Gastroesophageal sphincter (tissue), 3 donors: ENCODE results near the gene INKA2.

Source experiments
- POLR2A ChIP-seq, 2 donors: fragments of 450-650 bp; IDR thresholded peaks; one replicate each; pipeline ENCODE4 v1.6.1; 2017; ENCODE audit warnings: antibody characterized with exemption in 2 of 2, mild to moderate bottlenecking in 2 of 2, moderate library complexity in 1 of 2
- TF ChIP-seq, protein P1 (sequence below), 4 experiments: fragments of 200-600 bp in 2 of 4; fragments of 450-650 bp in 2 of 4; sonication (generic) in 1 of 4; IDR thresholded peaks; one replicate each; pipeline ENCODE4 v1.5.1; 2017 to 2019; ENCODE audit warnings: antibody characterized with exemption in 4 of 4, mild to moderate bottlenecking in 2 of 4, moderate library complexity in 2 of 4

DNA sequence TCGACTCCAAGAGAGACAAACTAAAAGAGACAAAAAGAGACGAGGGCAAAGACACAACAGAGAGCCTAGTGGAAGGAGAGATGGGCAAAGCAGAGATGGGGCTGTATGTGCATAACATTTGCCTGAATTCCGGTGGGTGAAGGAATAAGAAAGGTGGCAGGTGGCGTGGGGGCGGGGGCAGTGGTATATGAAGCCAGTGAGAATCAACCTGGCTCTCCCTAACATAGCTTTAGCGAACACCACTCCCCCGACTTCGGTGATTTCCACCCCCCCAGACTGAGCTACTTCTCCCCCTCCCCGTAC lies 1.1 kb downstream of the INKA2 start:
- TF ChIP-seq, protein P1, sequence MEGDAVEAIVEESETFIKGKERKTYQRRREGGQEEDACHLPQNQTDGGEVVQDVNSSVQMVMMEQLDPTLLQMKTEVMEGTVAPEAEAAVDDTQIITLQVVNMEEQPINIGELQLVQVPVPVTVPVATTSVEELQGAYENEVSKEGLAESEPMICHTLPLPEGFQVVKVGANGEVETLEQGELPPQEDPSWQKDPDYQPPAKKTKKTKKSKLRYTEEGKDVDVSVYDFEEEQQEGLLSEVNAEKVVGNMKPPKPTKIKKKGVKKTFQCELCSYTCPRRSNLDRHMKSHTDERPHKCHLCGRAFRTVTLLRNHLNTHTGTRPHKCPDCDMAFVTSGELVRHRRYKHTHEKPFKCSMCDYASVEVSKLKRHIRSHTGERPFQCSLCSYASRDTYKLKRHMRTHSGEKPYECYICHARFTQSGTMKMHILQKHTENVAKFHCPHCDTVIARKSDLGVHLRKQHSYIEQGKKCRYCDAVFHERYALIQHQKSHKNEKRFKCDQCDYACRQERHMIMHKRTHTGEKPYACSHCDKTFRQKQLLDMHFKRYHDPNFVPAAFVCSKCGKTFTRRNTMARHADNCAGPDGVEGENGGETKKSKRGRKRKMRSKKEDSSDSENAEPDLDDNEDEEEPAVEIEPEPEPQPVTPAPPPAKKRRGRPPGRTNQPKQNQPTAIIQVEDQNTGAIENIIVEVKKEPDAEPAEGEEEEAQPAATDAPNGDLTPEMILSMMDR (IDR thresholded peaks at IDR 0.05), result no peak
- TF ChIP-seq POLR2A (IDR thresholded peaks at IDR 0.05), result no peak
